Ectodermal cell (in vitro differentiated cells): ENCODE data around the gene SPOCD1.

Experiments used
- H3K27ac ChIP-seq: 2 replicates; pipeline ENCODE4 v1.7.0; 2013; ENCODE audit warnings: mild to moderate bottlenecking, low read depth, low read length; ENCODE audit not compliant: insufficient read depth, poor library complexity, severe bottlenecking
- H3K27me3 ChIP-seq: 2 replicates; pipeline ENCODE4 v1.7.0; 2013; ENCODE audit warnings: mild to moderate bottlenecking, low read length; ENCODE audit not compliant: insufficient read depth, control insufficient read depth, poor library complexity, severe bottlenecking
- H3K36me3 ChIP-seq: one replicate; pipeline ENCODE4 v1.7.0; 2013; ENCODE audit warnings: low read length; ENCODE audit not compliant: control insufficient read depth, insufficient read depth
- H3K4me1 ChIP-seq: one replicate; pipeline ENCODE4 v1.7.0; 2013; ENCODE audit warnings: low read length; ENCODE audit not compliant: control insufficient read depth, insufficient read depth
- H3K4me3 ChIP-seq: 2 replicates; pipeline ENCODE4 v1.7.0; 2013; ENCODE audit warnings: low read depth, low read length, control low read depth; ENCODE audit not compliant: insufficient read depth
- H3K9me3 ChIP-seq: 2 replicates; pipeline ENCODE4 v1.7.0; 2013; ENCODE audit warnings: mild to moderate bottlenecking, low read length, moderate library complexity; ENCODE audit not compliant: control insufficient read depth
- WGBS, 2 experiments: methylation state at CpG; one replicate each; pipeline ENCODE4 v1.1.7; 2013; ENCODE audit warnings: missing lambda C conversion rate in 2 of 2; 5-methylcytosine and 5-hydroxymethylcytosine counted together

SPOCD1 gene

GRCh38 chr1:31751822-31752241, 64.0 kb downstream of the SPOCD1 start:
- no peaks in the 10 kb centered on the region for H3K36me3 ChIP-seq
- H3K27ac ChIP-seq: no peak overlapping the region
- no peak overlapping the region for H3K4me3 ChIP-seq
- peaks cover 22% of the 10 kb centered on the region for H3K4me1 ChIP-seq
- no peaks in the 10 kb centered on the region for H3K27me3 ChIP-seq
- H3K9me3 ChIP-seq: no peaks in the 10 kb centered on the region
- 79 to 84% methylated on average over 5 of the region's 5 CpGs for WGBS, 2 experiments

DNA sequence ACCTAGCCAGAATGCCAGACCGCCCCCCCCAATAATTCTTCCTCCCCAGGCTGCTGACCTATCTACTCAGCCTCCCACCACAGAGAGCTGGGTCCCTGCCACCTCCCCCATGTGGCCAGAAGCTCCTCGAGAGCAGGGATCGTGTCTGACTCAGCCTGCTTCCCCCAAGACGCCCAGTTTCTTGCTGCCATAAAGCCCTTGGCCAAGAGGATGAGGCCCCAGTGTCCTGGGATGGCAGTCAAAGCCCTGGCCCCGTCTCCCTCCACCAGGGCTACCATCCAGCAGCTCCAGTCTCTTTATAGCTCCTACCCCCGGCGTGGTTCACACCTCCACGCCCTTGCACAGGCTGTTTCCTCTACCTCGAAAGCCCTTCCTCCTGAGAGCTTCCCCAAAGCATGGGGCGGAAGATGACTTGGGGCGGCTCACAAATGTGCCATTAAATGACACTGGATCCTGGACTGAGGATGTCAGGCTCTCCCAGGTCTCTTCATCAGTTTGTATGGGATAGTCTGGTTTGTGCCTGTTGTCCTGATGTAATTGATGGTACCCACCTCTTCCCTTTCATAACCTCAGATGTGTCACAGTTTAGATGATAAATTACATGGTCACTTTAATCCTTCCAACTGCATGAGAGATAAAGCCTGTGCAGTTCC, 64.8 kb downstream of the SPOCD1 start:
- H3K9me3 ChIP-seq: no peaks in the 10 kb centered on the region
- WGBS, 2 experiments: 81 to 82% methylated on average over 11 of the region's 11 CpGs
- no peaks in the 10 kb centered on the region for H3K36me3 ChIP-seq
- H3K27me3 ChIP-seq: no peaks in the 10 kb centered on the region
- no peak overlapping the region for H3K4me3 ChIP-seq
- no peak overlapping the region for H3K27ac ChIP-seq
- peaks cover 27% of the 10 kb centered on the region for H3K4me1 ChIP-seq

GRCh38 chr1:31749785-31750735, 65.8 kb downstream of the SPOCD1 start:
- 90 to 93% methylated on average over 7 of the region's 7 CpGs for WGBS, 2 experiments
- no peak overlapping the region for H3K27ac ChIP-seq
- no peaks in the 10 kb centered on the region for H3K27me3 ChIP-seq
- H3K36me3 ChIP-seq: no peaks in the 10 kb centered on the region
- peaks cover 30% of the 10 kb centered on the region for H3K4me1 ChIP-seq
- no peaks in the 10 kb centered on the region for H3K9me3 ChIP-seq
- H3K4me3 ChIP-seq: no peak overlapping the region

GRCh38 chr1:31748365-31748764, 67.5 kb downstream of the SPOCD1 start:
- Histone ChIP-seq H3K27ac (no peak overlapping the region), H3K27me3 (no peaks in the 10 kb centered on the region), H3K9me3 (no peaks in the 10 kb centered on the region), H3K36me3 (no peaks in the 10 kb centered on the region), H3K4me3 (no peak overlapping the region), H3K4me1 (peaks cover 30% of the 10 kb centered on the region)
- WGBS, 2 experiments: 88 to 92% methylated on average over 4 of the region's 4 CpGs

DNA sequence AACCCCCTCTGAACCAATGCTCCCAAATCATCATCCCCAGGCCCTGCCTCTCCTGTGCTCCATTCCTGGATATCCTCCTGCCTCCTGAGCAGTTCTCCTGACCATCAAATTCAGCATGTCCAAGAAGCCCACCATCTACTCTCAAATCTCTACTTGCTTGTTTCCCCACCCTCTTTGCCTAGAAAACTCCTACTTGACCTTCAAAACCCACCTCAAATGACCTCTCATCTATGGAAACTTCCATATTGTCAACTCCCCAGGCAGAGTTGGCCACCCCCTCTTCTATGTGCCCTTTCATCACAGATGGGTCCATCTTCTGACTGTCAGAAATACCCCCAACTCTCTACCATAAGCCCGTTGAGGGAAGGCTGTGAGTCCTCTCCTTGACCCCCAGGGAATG, 68.5 kb downstream of the SPOCD1 start:
- Histone ChIP-seq H3K4me3 (no peak overlapping the region), H3K4me1 (peaks cover 27% of the 10 kb centered on the region), H3K27me3 (no peaks in the 10 kb centered on the region), H3K27ac (no peak overlapping the region), H3K9me3 (no peaks in the 10 kb centered on the region), H3K36me3 (no peaks in the 10 kb centered on the region)
- WGBS, 2 experiments: 88 to 89% methylated on average over 1 of the region's 1 CpG

GRCh38 chr1:31746687-31747086, 69.1 kb downstream of the SPOCD1 start:
- Histone ChIP-seq H3K4me1 (peaks cover 24% of the 10 kb centered on the region), H3K4me3 (no peak overlapping the region), H3K36me3 (no peaks in the 10 kb centered on the region), H3K27ac (no peak overlapping the region), H3K27me3 (no peaks in the 10 kb centered on the region), H3K9me3 (no peaks in the 10 kb centered on the region)
- WGBS, 2 experiments: 58 to 62% methylated on average over 7 of the region's 7 CpGs

DNA sequence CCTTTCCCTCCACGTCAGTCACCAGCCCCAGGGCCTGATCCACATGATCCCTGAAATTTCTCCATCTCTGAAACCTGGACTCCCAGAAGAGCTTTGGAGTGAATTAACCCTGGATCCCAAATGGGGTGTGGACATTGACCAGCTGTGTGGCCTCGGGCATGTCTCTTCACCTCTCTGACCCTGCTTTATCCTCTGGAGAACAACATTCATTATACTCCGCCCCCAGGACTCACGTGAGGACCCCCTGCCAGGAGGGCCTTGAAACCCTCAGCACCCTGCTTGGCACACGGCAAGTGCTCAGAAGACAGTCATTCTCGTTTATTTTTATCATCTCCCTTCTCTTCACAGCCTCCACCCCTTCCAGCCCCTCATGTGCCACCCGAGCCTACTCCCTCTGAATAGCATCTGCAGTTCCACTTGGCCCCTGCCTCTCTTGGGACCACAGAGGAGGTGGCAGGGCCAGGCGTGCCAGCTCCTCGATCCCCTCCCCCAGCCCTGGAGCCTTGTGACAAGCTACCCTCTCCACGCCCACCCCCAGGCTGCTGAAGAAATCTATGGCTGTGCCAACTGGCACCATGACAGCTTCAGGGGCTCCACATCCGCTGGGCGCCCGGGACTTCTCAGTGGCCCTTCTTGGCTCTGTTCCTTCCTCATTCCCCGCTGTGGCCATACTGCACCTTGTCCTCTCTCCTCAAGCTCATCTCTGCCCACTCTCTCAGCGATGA, 69.7 kb downstream of the SPOCD1 start:
- Histone ChIP-seq H3K36me3 (no peaks in the 10 kb centered on the region), H3K27me3 (no peaks in the 10 kb centered on the region), H3K4me3 (no peak overlapping the region), H3K27ac (no peak overlapping the region), H3K9me3 (no peaks in the 10 kb centered on the region), H3K4me1 (peaks cover 23% of the 10 kb centered on the region)
- WGBS, 2 experiments: 78 to 79% methylated on average over 15 of the region's 15 CpGs

- no peak overlapping the region for H3K27ac ChIP-seq
- H3K27me3 ChIP-seq: no peaks in the 10 kb centered on the region
- WGBS, 2 experiments: 54 to 61% methylated on average over 4 of the region's 4 CpGs
- H3K4me1 ChIP-seq: peaks cover 16% of the 10 kb centered on the region
- H3K36me3 ChIP-seq: no peaks in the 10 kb centered on the region
- H3K9me3 ChIP-seq: no peaks in the 10 kb centered on the region
- H3K4me3 ChIP-seq: no peak overlapping the region
These were observed 70.5 kb downstream of the SPOCD1 start for GRCh38 chr1:31745096-31745945.

GRCh38 chr1:31744165-31744888, 71.5 kb downstream of the SPOCD1 start:
- peaks cover 18% of the 10 kb centered on the region for H3K4me1 ChIP-seq
- H3K36me3 ChIP-seq: no peaks in the 10 kb centered on the region
- no peak overlapping the region for H3K4me3 ChIP-seq
- WGBS, 2 experiments: 92% methylated on average over 28 of the region's 28 CpGs
- no peaks in the 10 kb centered on the region for H3K9me3 ChIP-seq
- no peak overlapping the region for H3K27ac ChIP-seq
- no peaks in the 10 kb centered on the region for H3K27me3 ChIP-seq
